Activated T-helper 2 cell treated with anti-CD3 and anti-CD28 coated beads, Interferon-gamma antibody, Interleukin-2, Interleukin-4, amounts not matched to agents 10 μg/mL and 5 μg/mL and 100 μg/mL, durations not matched to agents 14 hours and 24 hours and 36 hours (primary cell): Measurements from ENCODE around the gene OR2T35. TPM values are rescaled to one million over a fixed set of nuclear protein-coding genes. Genes with fewer than 3 reads are reported as not detected.
"Not testable (repeated sequence)": the region's sequence is repeated elsewhere in the genome, so short reads cannot be mapped to it uniquely, and the experiment has no call there.

ENCODE experiments used
- DNase-seq: peaks from one replicate; pipeline ENCODE4 v3.0.0; 2021; ENCODE audit warnings: low spot score
- H3K27ac Mint-ChIP-seq: one replicate; pipeline ENCODE4 v1.8.0; 2021; ENCODE audit warnings: mixed read lengths
- H3K27me3 Mint-ChIP-seq: one replicate; pipeline ENCODE4 v1.8.0; 2021; ENCODE audit warnings: low read depth, mixed read lengths
- H3K36me3 Mint-ChIP-seq: one replicate; pipeline ENCODE4 v1.8.0; 2021; ENCODE audit warnings: low read depth, mixed read lengths
- H3K4me1 Mint-ChIP-seq: one replicate; pipeline ENCODE4 v1.8.0; 2021; ENCODE audit warnings: low read depth, mixed read lengths
- H3K4me3 Mint-ChIP-seq: one replicate; pipeline ENCODE4 v1.8.0; 2021; ENCODE audit warnings: low read depth, mild to moderate bottlenecking, moderate library complexity, mixed read lengths
- H3K9me3 Mint-ChIP-seq: one replicate; pipeline ENCODE4 v1.8.0; 2021; ENCODE audit warnings: mixed read lengths
- intact Hi-C: fragments of 100-400 bp; cut with micrococcal nuclease; formaldehyde crosslinking; loops from one replicate; pipeline ENCODE4 v1.15.1; 2023
- total RNA-seq: library from RNA; stranded (reverse); gene quantifications from 2 replicates; pipeline ENCODE4 v1.2.3, GENCODE V29; 2022

Gene OR2T35
- total RNA-seq, 1 donor from 2014 or later, result not detected

- intact Hi-C loops, H3K4me3 Mint-ChIP-seq, H3K27ac Mint-ChIP-seq, DNase-seq, H3K4me1 Mint-ChIP-seq, H3K36me3 Mint-ChIP-seq, H3K9me3 Mint-ChIP-seq, H3K27me3 Mint-ChIP-seq: not testable (repeated sequence)
Measured at GRCh38 chr1:248640906-248641305, 4.2 kb downstream of the OR2T35 start.

- H3K4me3 Mint-ChIP-seq, H3K36me3 Mint-ChIP-seq, intact Hi-C loops, H3K4me1 Mint-ChIP-seq, H3K9me3 Mint-ChIP-seq, DNase-seq, H3K27ac Mint-ChIP-seq, H3K27me3 Mint-ChIP-seq: not testable (repeated sequence)
Measured at GRCh38 chr1:248639652-248640051, 5.4 kb downstream of the OR2T35 start.

- H3K36me3 Mint-ChIP-seq, H3K4me3 Mint-ChIP-seq, H3K9me3 Mint-ChIP-seq, DNase-seq, intact Hi-C loops, H3K27ac Mint-ChIP-seq, H3K27me3 Mint-ChIP-seq, H3K4me1 Mint-ChIP-seq: not testable (repeated sequence)
Measured at GRCh38 chr1:248636612-248637011, 8.5 kb downstream of the OR2T35 start.

- H3K27me3 Mint-ChIP-seq, H3K4me3 Mint-ChIP-seq, DNase-seq, H3K9me3 Mint-ChIP-seq, intact Hi-C loops, H3K27ac Mint-ChIP-seq, H3K36me3 Mint-ChIP-seq, H3K4me1 Mint-ChIP-seq: not testable (repeated sequence)
Measured at GRCh38 chr1:248634991-248635390, 10.1 kb downstream of the OR2T35 start, which contains the start of gene OR2T11. Gene OR2T11 (minus strand): TSS chr1:248635091. CDS start chr1:248627128, 7,963 bp downstream.

GRCh38 chr1:248631354-248632008 lies 13.6 kb downstream of the OR2T35 start:
- Mint-ChIP-seq H3K4me1 (no peaks in the 10 kb centered on the region), H3K4me3 (no peak overlapping the region), H3K27ac (no peak overlapping the region), H3K36me3 (no peaks in the 10 kb centered on the region), H3K27me3 (no peaks in the 10 kb centered on the region), H3K9me3 (no peaks in the 10 kb centered on the region)
- intact Hi-C loops, result no loop called here
- no peak for DNase-seq

- no peak overlapping the region for H3K27ac Mint-ChIP-seq
- H3K36me3 Mint-ChIP-seq, result no peaks in the 10 kb centered on the region
- intact Hi-C loops, result no loop called here
- H3K4me1 Mint-ChIP-seq, result no peaks in the 10 kb centered on the region
- no peak for DNase-seq
- H3K9me3 Mint-ChIP-seq, result no peaks in the 10 kb centered on the region
- H3K27me3 Mint-ChIP-seq, result no peaks in the 10 kb centered on the region
- no peak overlapping the region for H3K4me3 Mint-ChIP-seq
Measured at GRCh38 chr1:248630551-248630950, 14.5 kb downstream of the OR2T35 start.

DNA sequence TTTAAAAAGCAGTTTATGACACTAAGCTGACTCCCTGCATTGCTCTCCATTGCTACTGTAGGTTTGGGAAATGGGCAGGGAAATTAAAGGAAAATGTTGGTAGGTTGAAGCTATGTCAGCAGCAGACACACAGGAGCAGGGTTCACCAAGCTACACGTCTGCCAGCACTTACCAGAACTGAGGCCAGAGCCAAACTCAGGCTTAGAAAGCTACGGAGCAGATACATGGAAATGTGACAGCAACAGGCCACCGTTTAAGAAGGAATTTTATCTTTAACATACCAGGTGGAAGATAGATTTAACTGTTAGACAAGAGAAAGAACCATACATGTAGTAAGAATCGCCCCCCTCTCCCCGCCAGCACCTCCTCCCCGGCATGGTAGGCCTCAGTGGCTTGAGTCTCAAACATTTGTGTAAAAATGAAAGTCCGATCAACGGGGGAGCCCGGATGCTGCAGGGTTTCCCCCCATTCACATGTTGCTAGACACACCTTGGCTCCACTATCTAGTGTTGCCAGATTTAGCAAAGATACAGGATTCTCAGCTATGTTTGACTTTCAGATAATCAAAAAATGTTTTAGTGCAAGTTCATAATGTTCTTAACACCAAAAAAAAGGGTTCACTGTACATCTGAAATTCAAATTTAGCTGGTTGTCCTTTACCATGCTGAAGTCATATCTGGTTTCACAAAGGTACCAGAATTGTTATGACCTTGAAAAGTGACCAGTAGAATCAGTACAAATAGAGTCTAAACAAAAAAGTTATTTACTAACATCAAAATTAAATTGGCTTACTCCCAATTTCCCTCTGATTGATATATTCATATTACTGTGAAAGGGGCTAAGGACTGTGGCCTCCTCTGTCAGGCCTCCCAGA lies 16.9 kb downstream of the OR2T35 start:
- no peaks in the 10 kb centered on the region for H3K27me3 Mint-ChIP-seq
- H3K4me3 Mint-ChIP-seq, result no peak overlapping the region
- intact Hi-C loops, result no loop called here
- H3K4me1 Mint-ChIP-seq, result no peaks in the 10 kb centered on the region
- no peaks in the 10 kb centered on the region for H3K9me3 Mint-ChIP-seq
- no peak overlapping the region for H3K27ac Mint-ChIP-seq
- H3K36me3 Mint-ChIP-seq, result no peaks in the 10 kb centered on the region
- DNase-seq, result no peak

- no peak for DNase-seq
- Mint-ChIP-seq H3K9me3 (no peaks in the 10 kb centered on the region), H3K4me3 (no peak overlapping the region), H3K27ac (no peak overlapping the region), H3K27me3 (no peaks in the 10 kb centered on the region), H3K36me3 (no peaks in the 10 kb centered on the region), H3K4me1 (no peaks in the 10 kb centered on the region)
- intact Hi-C loops, result no loop called here
Measured at GRCh38 chr1:248625971-248626370, 19.1 kb downstream of the OR2T35 start.

DNA sequence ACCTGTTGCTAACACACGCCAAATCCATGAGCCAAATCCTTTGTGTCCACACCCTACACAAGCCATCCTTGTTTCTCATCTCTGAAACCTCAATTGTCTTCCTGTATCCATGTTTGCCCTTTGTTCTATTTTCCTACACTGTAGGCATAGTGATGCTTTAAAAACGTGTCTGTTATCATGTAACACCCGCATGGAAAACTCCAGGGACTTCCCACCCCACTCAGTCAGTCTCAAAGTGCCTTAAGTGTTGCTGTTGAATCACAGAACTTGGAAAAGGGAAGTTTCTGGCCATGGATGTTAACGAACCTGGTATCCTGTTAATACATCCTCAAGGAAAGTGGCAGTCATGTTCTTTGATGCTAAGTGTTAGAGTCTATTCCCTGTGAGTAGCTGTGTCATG lies 19.9 kb downstream of the OR2T35 start:
- intact Hi-C loops, result no loop called here
- Mint-ChIP-seq H3K27me3 (no peaks in the 10 kb centered on the region), H3K36me3 (no peaks in the 10 kb centered on the region), H3K27ac (no peak overlapping the region), H3K4me3 (no peak overlapping the region), H3K4me1 (no peaks in the 10 kb centered on the region), H3K9me3 (no peaks in the 10 kb centered on the region)
- DNase-seq, result no peak

DNA sequence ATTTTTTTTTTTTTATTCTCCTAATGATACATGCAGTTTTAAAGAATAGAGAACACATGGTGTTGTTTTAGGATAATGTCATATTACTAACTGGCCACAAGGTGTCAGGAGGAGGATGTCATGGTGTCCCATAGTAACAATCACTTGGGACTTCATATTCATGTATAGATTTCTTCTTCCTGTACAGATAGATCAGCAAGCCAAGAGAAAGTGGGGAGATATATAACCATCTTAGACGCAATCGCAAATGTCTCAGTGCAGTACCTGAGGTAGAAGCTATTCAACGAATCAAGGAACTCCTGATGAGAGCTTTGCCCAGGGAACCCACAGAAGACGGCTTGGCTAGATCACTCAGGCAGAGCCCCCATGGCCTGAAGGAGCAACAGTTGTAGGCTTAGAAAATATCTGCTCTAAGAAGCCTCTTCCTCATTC lies 22.5 kb downstream of the OR2T35 start:
- DNase-seq, result no peak

GRCh38 chr1:248621770-248622169 lies 23.3 kb downstream of the OR2T35 start:
- H3K27ac Mint-ChIP-seq, result no peak overlapping the region
- peaks cover 9% of the 10 kb centered on the region for H3K4me1 Mint-ChIP-seq
- H3K27me3 Mint-ChIP-seq, result no peaks in the 10 kb centered on the region
- H3K9me3 Mint-ChIP-seq, result no peaks in the 10 kb centered on the region
- DNase-seq, result no peak
- no peak overlapping the region for H3K4me3 Mint-ChIP-seq
- intact Hi-C loops, result loop anchor here (1.0 to 5.0 kb wide), 2 partner anchors 66 to 186 kb away; no protein-coding TSS in a partner anchor
- no peaks in the 10 kb centered on the region for H3K36me3 Mint-ChIP-seq

More for the DNA sequence above, 22.5 kb downstream of the OR2T35 start:
- Mint-ChIP-seq H3K27me3 (no peaks in the 10 kb centered on the region), H3K4me3 (no peak overlapping the region), H3K36me3 (no peaks in the 10 kb centered on the region), H3K9me3 (no peaks in the 10 kb centered on the region), H3K4me1 (peaks cover 9% of the 10 kb centered on the region), H3K27ac (no peak overlapping the region)
- intact Hi-C loops, result loop anchor here (1.0 to 5.0 kb wide), 2 partner anchors 65 to 185 kb away; no protein-coding TSS in a partner anchor

DNA sequence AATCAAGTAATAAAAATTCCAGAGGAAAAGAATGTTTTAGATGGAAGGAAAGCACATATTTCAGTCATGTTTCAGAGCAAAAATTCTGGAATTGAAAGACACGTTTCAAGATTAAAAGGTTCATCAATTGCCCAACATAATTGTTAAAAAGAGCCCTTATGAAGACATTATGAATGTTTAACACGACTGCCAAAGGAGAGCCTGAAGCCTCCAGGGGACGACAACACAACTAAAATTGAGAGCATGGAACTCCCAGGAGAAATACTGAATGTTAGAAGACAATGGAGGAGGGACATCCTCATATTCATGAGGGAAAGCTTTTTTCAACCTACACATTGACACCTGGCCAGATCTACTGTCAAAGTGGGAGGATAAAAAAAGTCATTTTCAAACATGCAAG lies 26.2 kb downstream of the OR2T35 start:
- DNase-seq, result no peak
- Mint-ChIP-seq H3K4me1 (peaks cover 24% of the 10 kb centered on the region), H3K9me3 (no peaks in the 10 kb centered on the region), H3K27me3 (no peaks in the 10 kb centered on the region), H3K27ac (peak overlapping the region; percentile 26), H3K4me3 (no peak overlapping the region), H3K36me3 (no peaks in the 10 kb centered on the region)
- intact Hi-C loops, result no loop called here

GRCh38 chr1:248618119-248618518 lies 27.0 kb downstream of the OR2T35 start:
- Mint-ChIP-seq H3K9me3 (no peaks in the 10 kb centered on the region), H3K4me3 (no peak overlapping the region), H3K36me3 (no peaks in the 10 kb centered on the region), H3K4me1 (peaks cover 30% of the 10 kb centered on the region), H3K27ac (no peak overlapping the region), H3K27me3 (no peaks in the 10 kb centered on the region)
- DNase-seq, result no peak
- intact Hi-C loops, result no loop called here
